ENCODE data around the gene MYOD1. TPM values are rescaled to one million over a fixed set of nuclear protein-coding genes. Genes with fewer than 3 reads are reported as not detected.

Gene MYOD1
- total RNA-seq, 1 donor from 2014 or later, result not detected

DNA sequence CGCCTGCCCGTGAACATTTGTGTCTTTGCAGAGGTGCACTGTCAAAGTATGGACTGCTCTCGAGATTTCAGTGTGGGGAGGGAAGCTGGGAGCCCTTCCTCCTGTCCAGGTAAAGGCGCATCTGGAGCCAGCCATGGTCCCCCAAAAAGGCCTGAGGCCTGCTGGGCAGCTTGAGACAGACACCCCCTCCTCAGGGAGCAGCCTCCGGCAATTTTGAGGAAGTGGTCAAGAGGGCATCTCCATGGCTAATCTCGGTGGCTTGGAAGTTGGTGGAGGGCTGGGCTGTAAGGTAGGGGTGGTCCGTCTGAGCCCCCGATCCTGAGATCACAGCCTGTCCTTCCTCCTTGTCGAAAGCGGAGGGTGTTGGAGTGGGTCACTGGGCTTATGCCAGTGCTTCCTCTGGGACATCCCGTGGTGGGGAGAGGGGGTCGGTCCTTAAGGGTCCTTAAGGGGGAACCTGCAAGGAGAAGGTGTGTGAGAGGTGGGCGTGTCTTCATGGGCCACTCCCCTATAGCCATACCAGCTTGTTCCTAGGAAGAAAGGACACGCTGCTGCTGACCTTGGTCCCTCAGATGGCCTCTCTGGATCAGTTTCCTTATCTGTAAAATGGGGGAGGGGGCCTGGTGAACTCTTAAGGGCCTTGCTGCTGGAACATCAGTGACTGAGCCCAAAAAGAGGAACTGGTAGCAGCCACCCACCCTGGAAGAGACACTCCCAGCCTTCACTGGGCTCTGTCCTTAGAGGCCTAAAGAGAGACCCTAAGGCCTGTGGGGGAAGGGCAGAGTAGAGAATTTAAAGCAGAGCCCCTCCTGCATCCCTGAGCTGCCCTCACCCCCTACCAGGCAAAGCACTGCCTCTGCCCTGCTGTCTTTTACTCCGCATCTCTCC is 17.8 kb downstream of the MYOD1 start:
- Histone ChIP-seq H3K9me3 (ENCODE audit: low read depth) (no peaks in the 10 kb centered on the region), H3K27ac (no peak overlapping the region), H4K20me1 (ENCODE audit: low read depth) (peaks cover 44% of the 10 kb centered on the region), H2AFZ (replicated peaks) (no peak overlapping the region), H3K36me3 (no peaks in the 10 kb centered on the region), H3K4me3 (no peak overlapping the region), H3K4me2 (no peak overlapping the region), H3K9ac (no peak overlapping the region), H3K4me1 (peaks cover 23% of the 10 kb centered on the region), H3K79me2 (ENCODE audit: low read depth) (no peaks in the 10 kb centered on the region), H3K27me3 (peaks cover 62% of the 10 kb centered on the region), H3F3A (ENCODE audit: low read depth) (peaks cover 11% of the 10 kb centered on the region)
- H3K27me3 Mint-ChIP-seq (ENCODE audit: insufficient read depth, low read depth), result peaks cover 19% of the 10 kb centered on the region
- H3K4me1 Mint-ChIP-seq, result peaks cover 25% of the 10 kb centered on the region
- no peak overlapping the region for H3K27ac Mint-ChIP-seq
- no peaks in the 10 kb centered on the region for H3K36me3 Mint-ChIP-seq
- H3K4me3 Mint-ChIP-seq, result peak overlapping the region; percentile 57
- no peaks in the 10 kb centered on the region for H3K9me3 Mint-ChIP-seq
- no peak for DNase-seq (ENCODE audit: low spot score)
- TF ChIP-seq EZH2phosphoT487 (IDR thresholded peaks at IDR 0.05), result no peak
- peak; percentile 0 for TF ChIP-seq EZH2 (IDR thresholded peaks at IDR 0.05)

GRCh38 chr11:17738151-17738973 is 19.0 kb downstream of the MYOD1 start:
- H3K4me1 ChIP-seq, result peaks cover 23% of the 10 kb centered on the region
- H3K36me3 ChIP-seq, result no peaks in the 10 kb centered on the region
- H2AFZ ChIP-seq (replicated peaks), result no peak overlapping the region
- no peaks in the 10 kb centered on the region for H3K79me2 ChIP-seq (ENCODE audit: low read depth)
- H3K4me2 ChIP-seq, result peak overlapping the region; percentile 56
- Mint-ChIP-seq H3K36me3 (no peaks in the 10 kb centered on the region), H3K27ac (no peak overlapping the region), H3K27me3 (ENCODE audit: insufficient read depth, low read depth) (peaks cover 16% of the 10 kb centered on the region), H3K4me3 (no peak overlapping the region), H3K4me1 (peaks cover 27% of the 10 kb centered on the region), H3K9me3 (no peaks in the 10 kb centered on the region)
- H3K27me3 ChIP-seq, result peaks cover 50% of the 10 kb centered on the region
- H3F3A ChIP-seq (ENCODE audit: low read depth), result peaks cover 11% of the 10 kb centered on the region
- no peaks in the 10 kb centered on the region for H3K9me3 ChIP-seq (ENCODE audit: low read depth)
- no peak overlapping the region for H3K4me3 ChIP-seq
- TF ChIP-seq, protein P1, sequence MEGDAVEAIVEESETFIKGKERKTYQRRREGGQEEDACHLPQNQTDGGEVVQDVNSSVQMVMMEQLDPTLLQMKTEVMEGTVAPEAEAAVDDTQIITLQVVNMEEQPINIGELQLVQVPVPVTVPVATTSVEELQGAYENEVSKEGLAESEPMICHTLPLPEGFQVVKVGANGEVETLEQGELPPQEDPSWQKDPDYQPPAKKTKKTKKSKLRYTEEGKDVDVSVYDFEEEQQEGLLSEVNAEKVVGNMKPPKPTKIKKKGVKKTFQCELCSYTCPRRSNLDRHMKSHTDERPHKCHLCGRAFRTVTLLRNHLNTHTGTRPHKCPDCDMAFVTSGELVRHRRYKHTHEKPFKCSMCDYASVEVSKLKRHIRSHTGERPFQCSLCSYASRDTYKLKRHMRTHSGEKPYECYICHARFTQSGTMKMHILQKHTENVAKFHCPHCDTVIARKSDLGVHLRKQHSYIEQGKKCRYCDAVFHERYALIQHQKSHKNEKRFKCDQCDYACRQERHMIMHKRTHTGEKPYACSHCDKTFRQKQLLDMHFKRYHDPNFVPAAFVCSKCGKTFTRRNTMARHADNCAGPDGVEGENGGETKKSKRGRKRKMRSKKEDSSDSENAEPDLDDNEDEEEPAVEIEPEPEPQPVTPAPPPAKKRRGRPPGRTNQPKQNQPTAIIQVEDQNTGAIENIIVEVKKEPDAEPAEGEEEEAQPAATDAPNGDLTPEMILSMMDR (IDR thresholded peaks at IDR 0.05), result no peak
- TF ChIP-seq EZH2 (IDR thresholded peaks at IDR 0.05) (no peak), EZH2phosphoT487 (IDR thresholded peaks at IDR 0.05) (no peak)
- no peak for DNase-seq (ENCODE audit: low spot score)
- H3K9ac ChIP-seq, result no peak overlapping the region
- no peak overlapping the region for H3K27ac ChIP-seq
- peaks cover 44% of the 10 kb centered on the region for H4K20me1 ChIP-seq (ENCODE audit: low read depth)

- Histone ChIP-seq H3K4me3 (no peak overlapping the region), H3K27ac (no peak overlapping the region)
- H3K27ac Mint-ChIP-seq, result no peak overlapping the region
Observed at GRCh38 chr11:17739945-17740338, 20.6 kb downstream of the MYOD1 start.

More at GRCh38 chr11:17739945-17740338, 20.6 kb downstream of the MYOD1 start:
- Histone ChIP-seq H2AFZ (replicated peaks) (no peak overlapping the region), H3K79me2 (ENCODE audit: low read depth) (no peaks in the 10 kb centered on the region), H3K9me3 (ENCODE audit: low read depth) (no peaks in the 10 kb centered on the region), H3K27me3 (peaks cover 39% of the 10 kb centered on the region), H3K36me3 (no peaks in the 10 kb centered on the region), H3F3A (ENCODE audit: low read depth) (peaks cover 5% of the 10 kb centered on the region), H3K9ac (no peak overlapping the region), H4K20me1 (ENCODE audit: low read depth) (peaks cover 34% of the 10 kb centered on the region), H3K4me2 (no peak overlapping the region), H3K4me1 (peaks cover 21% of the 10 kb centered on the region)
- Mint-ChIP-seq H3K4me1 (peaks cover 27% of the 10 kb centered on the region), H3K27me3 (ENCODE audit: insufficient read depth, low read depth) (peaks cover 14% of the 10 kb centered on the region), H3K9me3 (no peaks in the 10 kb centered on the region), H3K36me3 (no peaks in the 10 kb centered on the region), H3K4me3 (no peak overlapping the region)
- DNase-seq (ENCODE audit: low spot score), result no peak
- TF ChIP-seq, protein P1 (IDR thresholded peaks at IDR 0.05), result no peak
- TF ChIP-seq EZH2phosphoT487 (IDR thresholded peaks at IDR 0.05), result no peak
- TF ChIP-seq EZH2 (IDR thresholded peaks at IDR 0.05), result no peak
